GM12878 (cell line): ENCODE measurements around the gene PBOV1. TPM values are rescaled to one million over a fixed set of nuclear protein-coding genes. Genes with fewer than 3 reads are reported as not detected.

ENCODE experiments used
- ATAC-seq: fragments of 200-7000 bp; cut with Tn5 transposase; 3 replicates; pipeline ENCODE4 v1.9.1; 2020; ENCODE audit warnings: mild to moderate bottlenecking, moderate library complexity
- BruUV-seq: library from RNA; stranded (reverse); fragments of 400-500 nt; replicated peaks from 2 replicates; lab custom pipeline; 2021; lab: Mats Ljungman, UMichigan
- CTCF ChIA-PET: fragments of 300-600 bp; sonication (Branson Sonifier 250); formaldehyde crosslinking; extraction: SDS; loops from one replicate; lab custom pipeline; 2021; ENCODE audit warnings: inconsistent platforms; lab: Yijun Ruan, JAX
- POLR2A ChIA-PET: fragments of 350-600 bp; formaldehyde crosslinking; extraction: SDS; loops from one replicate; lab custom pipeline; 2021; ENCODE audit warnings: inconsistent platforms; lab: Charles Lee
- RAD21 ChIA-PET: fragments of 300-600 bp; sonication (Branson Sonifier 250); formaldehyde crosslinking; loops from one replicate; lab custom pipeline; 2023; ENCODE audit warnings: antibody characterized with exemption; ENCODE audit not compliant: unreplicated experiment; lab: Charles Lee
- SMC1A ChIA-PET: fragments of 300-600 bp; sonication (Branson Sonifier 250); formaldehyde crosslinking; loops from one replicate; lab custom pipeline; 2023; ENCODE audit not compliant: unreplicated experiment, uncharacterized antibody; lab: Charles Lee
- DNase-seq: peaks from one replicate; pipeline ENCODE4 v3.0.0-alpha.2; 2011; ENCODE audit warnings: low read depth, low spot score
- FAIRE-seq: peaks from 3 replicates; lab custom pipeline; 2011; peaks lifted over from hg19 to GRCh38; lab: Jason Lieb, UNC
- H2AFZ ChIP-seq: 2 replicates; pipeline ENCODE4 v1.6.0; 2011; ENCODE audit warnings: low read depth, low read length, control low read depth; ENCODE audit not compliant: control insufficient read depth
- H3K27ac ChIP-seq: 2 replicates; pipeline ENCODE4 v1.5.1; 2011; ENCODE audit warnings: control low read depth; ENCODE audit not compliant: control insufficient read depth, insufficient read depth
- H3K27me3 ChIP-seq, 2 experiments: replicated peaks in 1 of 2; 2 replicates each; pipeline versions ENCODE4 v1.6.0 to v1.6.1; 2011; ENCODE audit warnings: low read length in 1 of 2; ENCODE audit not compliant: control insufficient read depth in 2 of 2, insufficient read depth in 2 of 2
- H3K36me3 ChIP-seq, 2 experiments: 2 replicates each; pipeline ENCODE4 v1.5.1; 2011; ENCODE audit warnings: low read length in 1 of 2; ENCODE audit not compliant: control insufficient read depth in 2 of 2, insufficient read depth in 2 of 2
- H3K4me1 ChIP-seq: 2 replicates; pipeline ENCODE4 v1.6.1; 2011; ENCODE audit warnings: mild to moderate bottlenecking, low read length, moderate library complexity, mixed read lengths; ENCODE audit not compliant: control insufficient read depth, insufficient read depth
- H3K4me2 ChIP-seq: 2 replicates; pipeline ENCODE4 v1.6.0; 2011; ENCODE audit warnings: control low read depth; ENCODE audit not compliant: control insufficient read depth, insufficient read depth
- H3K4me3 ChIP-seq: fragments of 200-600 bp; sonication (generic); 2 replicates; pipeline ENCODE4 v1.5.1; 2016
- H3K79me2 ChIP-seq: 2 replicates; pipeline ENCODE4 v1.6.0; 2011; ENCODE audit warnings: low read length; ENCODE audit not compliant: control insufficient read depth, insufficient read depth
- H3K9ac ChIP-seq: 2 replicates; pipeline ENCODE4 v1.8.0; 2011; ENCODE audit warnings: low read length, control low read depth, mixed read lengths; ENCODE audit not compliant: control insufficient read depth, insufficient read depth
- H3K9me3 ChIP-seq: replicated peaks from 3 replicates; pipeline ENCODE4 v1.5.1; 2011; ENCODE audit warnings: mild to moderate bottlenecking, low read length; ENCODE audit not compliant: control insufficient read depth, insufficient read depth
- H4K20me1 ChIP-seq: 2 replicates; pipeline ENCODE4 v1.6.0; 2011; ENCODE audit not compliant: control insufficient read depth, insufficient read depth
- CBFB ChIP-seq: IDR thresholded peaks from 2 replicates; pipeline ENCODE4 v1.6.1; 2016; ENCODE audit warnings: antibody characterized with exemption, low read depth
- CREB1 ChIP-seq: IDR thresholded peaks from 2 replicates; pipeline ENCODE4 v1.6.1; 2012; ENCODE audit warnings: low read depth, mild to moderate bottlenecking, inconsistent platforms
- IKZF1 ChIP-seq: fragments of 450-650 bp; conservative IDR thresholded peaks from 2 replicates; pipeline ENCODE4 v1.6.1; 2017; ENCODE audit warnings: antibody characterized with exemption, mild to moderate bottlenecking
- IRF4 ChIP-seq: IDR thresholded peaks from 2 replicates; pipeline ENCODE4 v1.6.1; 2011; ENCODE audit warnings: low read depth, low read length
- MEF2A ChIP-seq: IDR thresholded peaks from 2 replicates; pipeline ENCODE4 v1.6.1; 2011; ENCODE audit warnings: low read depth, mild to moderate bottlenecking, low read length, moderate library complexity; ENCODE audit not compliant: insufficient read depth
- NFIC ChIP-seq: IDR thresholded peaks from 2 replicates; pipeline ENCODE4 v1.6.1; 2012; ENCODE audit warnings: low read depth, mild to moderate bottlenecking, inconsistent platforms, low read length, moderate library complexity
- NFYB ChIP-seq: IDR thresholded peaks from 2 replicates; pipeline ENCODE4 v1.6.1; 2011; ENCODE audit warnings: low read depth, mild to moderate bottlenecking, low read length, improper control_type of control experiment, moderate library complexity; ENCODE audit not compliant: insufficient read depth
- whole genome bisulfite sequencing: methylation state at CpG from one replicate; pipeline ENCODE4 v1.1.6; 2016; ENCODE audit warnings: low lambda C conversion rate; ENCODE audit not compliant: insufficient replicate concordance, insufficient coverage; ENCODE audit errors: missing lambda C conversion rate; 5-methylcytosine and 5-hydroxymethylcytosine counted together
- in situ Hi-C: fragments of 300-500 bp; cut with MboI; formaldehyde crosslinking; loops from 9 replicates; pipeline ENCODE4 v1.14.3; 2018; ENCODE audit warnings: mixed read lengths
- intact Hi-C: fragments of 100-400 bp; cut with micrococcal nuclease; formaldehyde crosslinking; loops from one replicate; pipeline ENCODE4 v1.14.2; 2022; ENCODE audit not compliant: unreplicated experiment
- polyA plus RNA-seq, 11 experiments: library from polyadenylated mRNA; depleted of rRNA in 4 of 11; unstranded in 6 of 11; stranded (reverse) in 5 of 11; fragments of >200 nt; fragmentation: Nextera tagmentation in 4 of 11; fragmentation: Illumina TruSeq in 1 of 11; extraction: Ambion mirVana in 4 of 11; extraction: Trizol in 1 of 11; gene quantifications; 1 replicate in 1 of 11; 2 replicates in 10 of 11; pipeline versions ENCODE4 v1.2.1 to v1.2.3, GENCODE V29; 2011 to 2016; ENCODE audit warnings: inconsistent platforms in 2 of 11, missing spikeins in 2 of 11, low read depth in 1 of 11
- total RNA-seq, 4 experiments: library from RNA; depleted of rRNA in 3 of 4; stranded (reverse); fragments of >200 nt in 3 of 4; fragmentation: Illumina TruSeq in 1 of 4; extraction: Trizol in 1 of 4; gene quantifications; 2 replicates each; pipeline versions ENCODE4 v1.2.1 to v1.2.3, GENCODE V29; 2013 to 2021
- TF ChIP-seq, protein P1 (sequence below): IDR thresholded peaks from 2 replicates; pipeline ENCODE4 v1.6.1; 2012; ENCODE audit warnings: mild to moderate bottlenecking, low read depth, low read length
- TF ChIP-seq, protein P2 (sequence below): fragments of 450-650 bp; IDR thresholded peaks from 2 replicates; pipeline ENCODE4 v1.6.1; 2016; ENCODE audit warnings: mild to moderate bottlenecking
- TF ChIP-seq, protein P3 (sequence below): IDR thresholded peaks from 2 replicates; pipeline ENCODE4 v1.6.1; 2012; ENCODE audit warnings: improper control_type of control experiment, low read depth, low read length; ENCODE audit not compliant: insufficient replicate concordance

PBOV1 gene
- total and polyA plus RNA-seq, 10 of the 15 experiments (the other 5 are each of a cell fraction or from before 2014, with no cell fraction given), result not detected

DNA sequence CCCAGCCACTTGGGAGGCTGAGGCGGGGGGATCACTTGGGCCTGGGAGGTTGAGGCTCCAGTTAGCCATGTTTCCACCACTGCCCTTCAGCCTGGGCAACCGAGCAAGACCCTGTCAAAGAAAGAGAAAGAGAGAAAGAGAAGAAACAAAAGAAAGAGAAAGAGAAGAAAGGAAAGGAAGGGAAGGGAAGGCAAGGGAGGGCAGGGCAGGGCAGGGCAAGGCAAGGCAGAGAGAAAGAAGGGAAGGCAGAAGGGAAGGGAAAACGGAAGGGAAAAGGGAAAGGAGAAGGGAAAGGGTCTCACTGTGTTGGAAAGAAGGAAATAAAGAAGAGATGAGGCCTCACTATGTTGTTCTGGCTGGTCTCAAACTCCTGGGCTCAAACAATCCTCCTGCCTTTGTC, 47.8 kb upstream of the PBOV1 start:
- H3K9me3 ChIP-seq, result no peaks in the 10 kb centered on the region
- ChIA-PET POLR2A (no interaction called here), RAD21 (no interaction called here), CTCF (no interaction called here), SMC1A (no interaction called here)
- DNase-seq, result no peak
- in situ Hi-C loops (no loop called here), intact Hi-C loops (no loop called here)
- H3K4me2 ChIP-seq, result no peak overlapping the region
- H3K4me1 ChIP-seq, result no peaks in the 10 kb centered on the region
- no peak for TF ChIP-seq CBFB
- TF ChIP-seq IRF4, result no peak
- no peak for TF ChIP-seq NFIC
- TF ChIP-seq, protein P1, sequence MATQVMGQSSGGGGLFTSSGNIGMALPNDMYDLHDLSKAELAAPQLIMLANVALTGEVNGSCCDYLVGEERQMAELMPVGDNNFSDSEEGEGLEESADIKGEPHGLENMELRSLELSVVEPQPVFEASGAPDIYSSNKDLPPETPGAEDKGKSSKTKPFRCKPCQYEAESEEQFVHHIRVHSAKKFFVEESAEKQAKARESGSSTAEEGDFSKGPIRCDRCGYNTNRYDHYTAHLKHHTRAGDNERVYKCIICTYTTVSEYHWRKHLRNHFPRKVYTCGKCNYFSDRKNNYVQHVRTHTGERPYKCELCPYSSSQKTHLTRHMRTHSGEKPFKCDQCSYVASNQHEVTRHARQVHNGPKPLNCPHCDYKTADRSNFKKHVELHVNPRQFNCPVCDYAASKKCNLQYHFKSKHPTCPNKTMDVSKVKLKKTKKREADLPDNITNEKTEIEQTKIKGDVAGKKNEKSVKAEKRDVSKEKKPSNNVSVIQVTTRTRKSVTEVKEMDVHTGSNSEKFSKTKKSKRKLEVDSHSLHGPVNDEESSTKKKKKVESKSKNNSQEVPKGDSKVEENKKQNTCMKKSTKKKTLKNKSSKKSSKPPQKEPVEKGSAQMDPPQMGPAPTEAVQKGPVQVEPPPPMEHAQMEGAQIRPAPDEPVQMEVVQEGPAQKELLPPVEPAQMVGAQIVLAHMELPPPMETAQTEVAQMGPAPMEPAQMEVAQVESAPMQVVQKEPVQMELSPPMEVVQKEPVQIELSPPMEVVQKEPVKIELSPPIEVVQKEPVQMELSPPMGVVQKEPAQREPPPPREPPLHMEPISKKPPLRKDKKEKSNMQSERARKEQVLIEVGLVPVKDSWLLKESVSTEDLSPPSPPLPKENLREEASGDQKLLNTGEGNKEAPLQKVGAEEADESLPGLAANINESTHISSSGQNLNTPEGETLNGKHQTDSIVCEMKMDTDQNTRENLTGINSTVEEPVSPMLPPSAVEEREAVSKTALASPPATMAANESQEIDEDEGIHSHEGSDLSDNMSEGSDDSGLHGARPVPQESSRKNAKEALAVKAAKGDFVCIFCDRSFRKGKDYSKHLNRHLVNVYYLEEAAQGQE, result no peak
- TF ChIP-seq, protein P2, sequence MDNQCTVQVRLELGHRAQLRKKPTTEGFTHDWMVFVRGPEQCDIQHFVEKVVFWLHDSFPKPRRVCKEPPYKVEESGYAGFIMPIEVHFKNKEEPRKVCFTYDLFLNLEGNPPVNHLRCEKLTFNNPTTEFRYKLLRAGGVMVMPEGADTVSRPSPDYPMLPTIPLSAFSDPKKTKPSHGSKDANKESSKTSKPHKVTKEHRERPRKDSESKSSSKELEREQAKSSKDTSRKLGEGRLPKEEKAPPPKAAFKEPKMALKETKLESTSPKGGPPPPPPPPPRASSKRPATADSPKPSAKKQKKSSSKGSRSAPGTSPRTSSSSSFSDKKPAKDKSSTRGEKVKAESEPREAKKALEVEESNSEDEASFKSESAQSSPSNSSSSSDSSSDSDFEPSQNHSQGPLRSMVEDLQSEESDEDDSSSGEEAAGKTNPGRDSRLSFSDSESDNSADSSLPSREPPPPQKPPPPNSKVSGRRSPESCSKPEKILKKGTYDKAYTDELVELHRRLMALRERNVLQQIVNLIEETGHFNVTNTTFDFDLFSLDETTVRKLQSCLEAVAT, result no peak
- TF ChIP-seq MEF2A, result no peak
- no peak for TF ChIP-seq CREB1
- TF ChIP-seq IKZF1, result no peak
- TF ChIP-seq, protein P3, sequence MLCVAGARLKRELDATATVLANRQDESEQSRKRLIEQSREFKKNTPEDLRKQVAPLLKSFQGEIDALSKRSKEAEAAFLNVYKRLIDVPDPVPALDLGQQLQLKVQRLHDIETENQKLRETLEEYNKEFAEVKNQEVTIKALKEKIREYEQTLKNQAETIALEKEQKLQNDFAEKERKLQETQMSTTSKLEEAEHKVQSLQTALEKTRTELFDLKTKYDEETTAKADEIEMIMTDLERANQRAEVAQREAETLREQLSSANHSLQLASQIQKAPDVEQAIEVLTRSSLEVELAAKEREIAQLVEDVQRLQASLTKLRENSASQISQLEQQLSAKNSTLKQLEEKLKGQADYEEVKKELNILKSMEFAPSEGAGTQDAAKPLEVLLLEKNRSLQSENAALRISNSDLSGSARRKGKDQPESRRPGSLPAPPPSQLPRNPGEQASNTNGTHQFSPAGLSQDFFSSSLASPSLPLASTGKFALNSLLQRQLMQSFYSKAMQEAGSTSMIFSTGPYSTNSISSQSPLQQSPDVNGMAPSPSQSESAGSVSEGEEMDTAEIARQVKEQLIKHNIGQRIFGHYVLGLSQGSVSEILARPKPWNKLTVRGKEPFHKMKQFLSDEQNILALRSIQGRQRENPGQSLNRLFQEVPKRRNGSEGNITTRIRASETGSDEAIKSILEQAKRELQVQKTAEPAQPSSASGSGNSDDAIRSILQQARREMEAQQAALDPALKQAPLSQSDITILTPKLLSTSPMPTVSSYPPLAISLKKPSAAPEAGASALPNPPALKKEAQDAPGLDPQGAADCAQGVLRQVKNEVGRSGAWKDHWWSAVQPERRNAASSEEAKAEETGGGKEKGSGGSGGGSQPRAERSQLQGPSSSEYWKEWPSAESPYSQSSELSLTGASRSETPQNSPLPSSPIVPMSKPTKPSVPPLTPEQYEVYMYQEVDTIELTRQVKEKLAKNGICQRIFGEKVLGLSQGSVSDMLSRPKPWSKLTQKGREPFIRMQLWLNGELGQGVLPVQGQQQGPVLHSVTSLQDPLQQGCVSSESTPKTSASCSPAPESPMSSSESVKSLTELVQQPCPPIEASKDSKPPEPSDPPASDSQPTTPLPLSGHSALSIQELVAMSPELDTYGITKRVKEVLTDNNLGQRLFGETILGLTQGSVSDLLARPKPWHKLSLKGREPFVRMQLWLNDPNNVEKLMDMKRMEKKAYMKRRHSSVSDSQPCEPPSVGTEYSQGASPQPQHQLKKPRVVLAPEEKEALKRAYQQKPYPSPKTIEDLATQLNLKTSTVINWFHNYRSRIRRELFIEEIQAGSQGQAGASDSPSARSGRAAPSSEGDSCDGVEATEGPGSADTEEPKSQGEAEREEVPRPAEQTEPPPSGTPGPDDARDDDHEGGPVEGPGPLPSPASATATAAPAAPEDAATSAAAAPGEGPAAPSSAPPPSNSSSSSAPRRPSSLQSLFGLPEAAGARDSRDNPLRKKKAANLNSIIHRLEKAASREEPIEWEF, result no peak
- no peak for TF ChIP-seq NFYB
- ATAC-seq, result no peak
- WGBS, result 6% methylated on average over 3 of the region's 3 CpGs
- no peak overlapping the region for H3K4me3 ChIP-seq
- no peak overlapping the region for H2AFZ ChIP-seq
- FAIRE-seq, result no peak
- no peak overlapping the region for H3K9ac ChIP-seq
- H3K27ac ChIP-seq, result no peak overlapping the region
- H4K20me1 ChIP-seq, result no peaks in the 10 kb centered on the region
- H3K27me3 ChIP-seq, result peaks cover 0 to 2% of the 10 kb centered on the region in 2 experiments; a peak in 2 of 4 replicates
- no peaks in the 10 kb centered on the region for H3K36me3 ChIP-seq
- BruUV-seq, result no TSS peak
- H3K79me2 ChIP-seq, result no peaks in the 10 kb centered on the region
